ENCODE data around the gene NRG3.

The NRG3 gene

DNA sequence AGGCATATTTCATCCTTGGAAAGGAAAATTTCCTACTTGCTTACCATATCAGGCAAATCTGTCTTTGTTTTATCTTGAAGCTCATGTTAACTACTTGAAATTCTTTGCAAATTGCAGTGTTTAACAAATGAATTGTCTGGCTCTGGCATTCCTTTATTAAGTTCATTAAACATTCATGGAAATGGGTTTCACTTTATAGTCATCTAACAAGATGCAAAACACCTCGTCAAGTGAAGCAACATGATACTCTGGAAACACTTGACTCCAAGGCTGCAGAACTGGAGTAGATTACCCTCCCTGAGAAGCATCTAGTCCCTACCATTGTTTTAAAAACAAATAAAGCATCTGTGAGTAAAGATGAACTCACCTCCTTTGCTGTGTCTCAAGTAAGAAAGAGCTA is 1086.9 kb downstream of the NRG3 start:
- TF ChIP-seq, protein P1, sequence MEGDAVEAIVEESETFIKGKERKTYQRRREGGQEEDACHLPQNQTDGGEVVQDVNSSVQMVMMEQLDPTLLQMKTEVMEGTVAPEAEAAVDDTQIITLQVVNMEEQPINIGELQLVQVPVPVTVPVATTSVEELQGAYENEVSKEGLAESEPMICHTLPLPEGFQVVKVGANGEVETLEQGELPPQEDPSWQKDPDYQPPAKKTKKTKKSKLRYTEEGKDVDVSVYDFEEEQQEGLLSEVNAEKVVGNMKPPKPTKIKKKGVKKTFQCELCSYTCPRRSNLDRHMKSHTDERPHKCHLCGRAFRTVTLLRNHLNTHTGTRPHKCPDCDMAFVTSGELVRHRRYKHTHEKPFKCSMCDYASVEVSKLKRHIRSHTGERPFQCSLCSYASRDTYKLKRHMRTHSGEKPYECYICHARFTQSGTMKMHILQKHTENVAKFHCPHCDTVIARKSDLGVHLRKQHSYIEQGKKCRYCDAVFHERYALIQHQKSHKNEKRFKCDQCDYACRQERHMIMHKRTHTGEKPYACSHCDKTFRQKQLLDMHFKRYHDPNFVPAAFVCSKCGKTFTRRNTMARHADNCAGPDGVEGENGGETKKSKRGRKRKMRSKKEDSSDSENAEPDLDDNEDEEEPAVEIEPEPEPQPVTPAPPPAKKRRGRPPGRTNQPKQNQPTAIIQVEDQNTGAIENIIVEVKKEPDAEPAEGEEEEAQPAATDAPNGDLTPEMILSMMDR (IDR thresholded peaks at IDR 0.05; ENCODE audit: unreplicated experiment in 3 of 3), result no peak
- H3K4me1 Mint-ChIP-seq, result peaks cover 5% of the 10 kb centered on the region
- H3K36me3 Mint-ChIP-seq (ENCODE audit: low read depth), result peaks cover 5% of the 10 kb centered on the region
- H3K27ac Mint-ChIP-seq, result no peak overlapping the region
- no peak overlapping the region for H3K4me3 Mint-ChIP-seq
- H3K27me3 Mint-ChIP-seq (ENCODE audit: low read depth), result no peaks in the 10 kb centered on the region
- no peaks in the 10 kb centered on the region for H3K9me3 Mint-ChIP-seq

DNA sequence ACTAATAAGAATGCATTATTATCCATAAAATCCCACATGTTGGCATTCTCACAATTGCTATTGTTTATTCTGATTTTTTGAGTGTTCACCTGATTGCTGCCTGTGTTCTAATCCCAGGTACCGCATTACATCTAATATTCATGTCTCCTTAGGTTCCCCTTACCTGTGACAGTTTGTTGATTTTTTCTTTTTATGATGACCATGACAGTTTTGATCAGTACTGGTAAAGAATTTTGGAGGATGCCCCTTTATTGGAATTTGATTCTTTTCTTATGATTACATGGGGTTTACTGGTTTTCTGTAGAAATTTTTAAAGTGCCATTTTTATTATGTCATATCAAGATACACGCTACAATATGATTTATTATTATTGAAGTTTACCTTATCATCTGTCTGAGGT is 1091.1 kb downstream of the NRG3 start:
- TF ChIP-seq, protein P1 (IDR thresholded peaks at IDR 0.05; ENCODE audit: unreplicated experiment in 3 of 3), result no peak
- Mint-ChIP-seq H3K27ac (no peak overlapping the region), H3K9me3 (no peaks in the 10 kb centered on the region), H3K27me3 (ENCODE audit: low read depth) (no peaks in the 10 kb centered on the region), H3K4me3 (no peak overlapping the region), H3K4me1 (no peaks in the 10 kb centered on the region), H3K36me3 (ENCODE audit: low read depth) (peaks cover 5% of the 10 kb centered on the region)

DNA sequence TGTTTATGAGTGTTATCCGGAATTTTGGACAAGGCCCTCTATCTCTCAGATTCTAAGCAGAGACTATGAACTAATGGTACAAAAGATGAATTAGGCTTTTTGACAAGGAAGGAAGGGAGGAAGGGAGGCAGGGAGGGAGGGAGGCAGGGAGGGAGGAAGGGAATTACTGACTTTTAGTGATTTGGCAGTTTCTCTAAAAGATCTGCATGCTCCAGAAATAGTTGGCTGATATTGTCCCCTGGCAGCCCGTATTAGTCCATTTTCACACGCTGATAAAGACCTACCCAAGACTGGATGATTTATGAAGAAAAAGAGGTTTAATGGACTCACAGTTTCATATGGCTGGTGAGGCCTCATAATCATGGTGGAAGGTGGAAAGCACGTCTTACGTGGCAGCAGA is 1093.5 kb downstream of the NRG3 start:
- peak overlapping the region in 2 of 3 experiments; percentile 14 to 54 for H3K27ac Mint-ChIP-seq
- H3K9me3 Mint-ChIP-seq, result no peaks in the 10 kb centered on the region
- H3K4me1 Mint-ChIP-seq, result no peaks in the 10 kb centered on the region
- H3K36me3 Mint-ChIP-seq (ENCODE audit: low read depth), result no peaks in the 10 kb centered on the region
- no peaks in the 10 kb centered on the region for H3K27me3 Mint-ChIP-seq (ENCODE audit: low read depth)
- no peak overlapping the region for H3K4me3 Mint-ChIP-seq
- TF ChIP-seq, protein P1 (IDR thresholded peaks at IDR 0.05; ENCODE audit: unreplicated experiment in 3 of 3), result no peak

DNA sequence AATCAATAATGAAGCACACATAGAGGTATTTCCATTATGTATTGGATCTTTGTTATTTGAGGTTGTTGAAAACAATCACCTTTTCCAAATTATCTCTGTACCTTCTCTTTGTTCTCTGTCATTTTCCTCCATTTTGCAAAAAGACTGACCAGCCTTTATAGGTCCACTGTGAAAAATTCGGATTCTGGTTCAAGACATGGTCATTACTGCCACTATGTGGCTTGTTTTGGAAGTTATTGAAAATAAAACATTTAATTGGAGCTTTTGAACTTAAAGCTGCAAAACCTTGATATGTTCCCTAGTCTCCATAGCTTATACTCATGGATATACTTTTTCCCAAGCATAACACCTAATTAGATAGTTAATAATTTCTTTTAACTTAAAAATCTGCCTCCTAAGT is 1094.4 kb downstream of the NRG3 start:
- Mint-ChIP-seq H3K4me3 (no peak overlapping the region), H3K4me1 (no peaks in the 10 kb centered on the region), H3K9me3 (no peaks in the 10 kb centered on the region), H3K36me3 (ENCODE audit: low read depth) (no peaks in the 10 kb centered on the region), H3K27ac (peak overlapping the region in 1 of 3 experiments; percentile 50), H3K27me3 (ENCODE audit: low read depth) (no peaks in the 10 kb centered on the region)
- TF ChIP-seq, protein P1 (IDR thresholded peaks at IDR 0.05; ENCODE audit: unreplicated experiment in 3 of 3), result peak; percentile 34 to 44 (median 36)

DNA sequence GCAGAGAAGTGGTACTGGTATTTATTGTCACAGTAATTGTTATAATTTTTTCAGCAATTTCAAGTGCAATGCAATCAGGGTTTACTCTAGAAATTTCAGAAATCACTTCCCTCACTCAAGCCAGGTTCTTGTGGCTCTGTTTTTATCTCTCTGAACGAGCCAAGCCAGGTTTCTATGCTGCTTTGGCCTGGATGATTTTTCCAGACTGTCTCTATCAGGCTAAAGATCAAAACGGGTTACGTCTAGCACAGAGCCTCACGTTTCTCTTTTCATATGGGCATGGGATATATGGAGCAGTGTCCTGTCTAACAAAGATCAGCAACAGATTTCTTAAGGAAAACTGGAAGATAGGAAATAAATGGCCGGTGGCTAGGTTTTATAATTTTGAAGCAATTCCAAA is 1105.3 kb downstream of the NRG3 start:
- H3K27me3 Mint-ChIP-seq (ENCODE audit: low read depth), result peaks cover 4% of the 10 kb centered on the region
- TF ChIP-seq, protein P1 (IDR thresholded peaks at IDR 0.05; ENCODE audit: unreplicated experiment in 3 of 3), result no peak
- H3K27ac Mint-ChIP-seq, result no peak overlapping the region
- no peaks in the 10 kb centered on the region for H3K36me3 Mint-ChIP-seq (ENCODE audit: low read depth)
- H3K4me3 Mint-ChIP-seq, result no peak overlapping the region
- H3K9me3 Mint-ChIP-seq, result no peaks in the 10 kb centered on the region
- peaks cover 4% of the 10 kb centered on the region for H3K4me1 Mint-ChIP-seq

DNA sequence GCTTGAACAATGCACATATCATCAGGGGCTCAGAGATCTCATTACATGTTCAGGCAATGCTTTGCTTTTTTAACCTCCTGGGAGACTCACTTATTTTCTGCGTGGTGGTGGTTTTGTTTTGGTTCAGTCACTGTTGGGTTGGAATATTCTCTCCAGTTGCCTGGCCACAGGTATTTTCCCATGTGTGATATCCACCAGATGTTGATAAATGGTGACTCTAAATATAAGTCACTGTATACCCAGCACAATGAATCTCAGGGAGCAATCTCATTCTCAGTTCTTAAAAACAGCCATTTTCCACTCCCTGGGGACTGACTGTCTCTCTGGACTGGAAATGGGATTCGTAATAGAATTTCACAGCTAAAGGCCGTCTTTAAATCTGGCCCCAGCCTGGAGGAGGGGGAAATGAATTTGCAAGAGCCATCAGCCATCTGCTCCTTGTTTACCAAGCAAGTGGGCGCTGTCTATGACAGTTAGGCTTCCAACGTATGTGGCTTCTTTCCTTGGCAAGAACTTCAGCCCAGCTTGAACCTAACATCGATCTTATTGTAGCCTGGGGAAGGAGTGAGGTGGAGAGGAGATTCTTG is 1106.2 kb downstream of the NRG3 start:
- Mint-ChIP-seq H3K4me1 (peaks cover 4% of the 10 kb centered on the region), H3K27me3 (ENCODE audit: low read depth) (peaks cover 4% of the 10 kb centered on the region), H3K4me3 (no peak overlapping the region), H3K9me3 (no peaks in the 10 kb centered on the region), H3K36me3 (ENCODE audit: low read depth) (no peaks in the 10 kb centered on the region), H3K27ac (peak overlapping the region in 1 of 3 experiments; percentile 13)
- TF ChIP-seq, protein P1 (IDR thresholded peaks at IDR 0.05; ENCODE audit: unreplicated experiment in 3 of 3), result no peak
